Measurements from ENCODE around the gene DKC1. TPM values are rescaled to one million over a fixed set of nuclear protein-coding genes. Genes with fewer than 3 reads are reported as not detected.

The DKC1 gene
- 144 to 210 TPM (median 156 TPM) in 5 replicates for total RNA-seq (2022; extraction: Qiagen RNA extraction)

DNA sequence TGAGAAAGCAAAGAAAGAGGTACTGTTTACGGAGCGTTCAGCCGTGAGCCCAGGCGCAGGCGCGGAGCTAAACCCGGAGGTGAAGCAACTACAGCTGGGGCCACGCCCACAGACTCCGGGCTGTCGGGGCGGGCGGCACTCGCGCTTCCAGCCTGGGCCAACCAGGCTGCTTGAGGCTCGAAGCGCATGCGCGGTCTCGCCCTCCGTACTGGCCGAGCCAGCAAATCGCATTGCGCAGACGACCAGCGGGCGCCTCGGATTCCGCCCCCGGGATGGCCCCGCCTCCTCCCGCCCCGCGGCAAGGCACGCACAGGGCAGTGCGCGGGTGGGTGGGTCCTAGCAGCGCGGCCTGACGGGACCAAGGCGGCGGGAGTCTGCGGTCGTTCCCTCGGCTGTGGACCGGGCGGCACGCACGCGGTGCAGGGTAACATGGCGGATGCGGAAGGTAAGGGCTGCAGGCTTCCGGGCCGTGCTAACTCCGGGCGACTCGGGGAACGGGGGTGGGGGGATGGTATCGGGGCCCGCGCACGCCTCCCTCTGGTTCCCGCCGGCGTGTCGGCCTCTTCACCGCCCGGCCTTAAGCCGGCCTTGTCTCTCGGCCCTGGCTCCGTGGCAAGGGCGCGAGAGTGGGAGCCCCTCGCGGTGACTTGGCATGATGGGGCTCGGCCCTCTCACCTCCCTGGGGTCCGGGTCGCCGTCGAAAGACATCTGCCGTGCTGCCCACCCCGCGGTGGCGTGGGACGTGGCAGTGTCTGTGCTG, at the start of gene DKC1:
TSS of gene DKC1 (plus strand) at position 328 of the 760 bp plus-strand sequence. CDS start at position 430, 102 bp downstream.

DNA sequence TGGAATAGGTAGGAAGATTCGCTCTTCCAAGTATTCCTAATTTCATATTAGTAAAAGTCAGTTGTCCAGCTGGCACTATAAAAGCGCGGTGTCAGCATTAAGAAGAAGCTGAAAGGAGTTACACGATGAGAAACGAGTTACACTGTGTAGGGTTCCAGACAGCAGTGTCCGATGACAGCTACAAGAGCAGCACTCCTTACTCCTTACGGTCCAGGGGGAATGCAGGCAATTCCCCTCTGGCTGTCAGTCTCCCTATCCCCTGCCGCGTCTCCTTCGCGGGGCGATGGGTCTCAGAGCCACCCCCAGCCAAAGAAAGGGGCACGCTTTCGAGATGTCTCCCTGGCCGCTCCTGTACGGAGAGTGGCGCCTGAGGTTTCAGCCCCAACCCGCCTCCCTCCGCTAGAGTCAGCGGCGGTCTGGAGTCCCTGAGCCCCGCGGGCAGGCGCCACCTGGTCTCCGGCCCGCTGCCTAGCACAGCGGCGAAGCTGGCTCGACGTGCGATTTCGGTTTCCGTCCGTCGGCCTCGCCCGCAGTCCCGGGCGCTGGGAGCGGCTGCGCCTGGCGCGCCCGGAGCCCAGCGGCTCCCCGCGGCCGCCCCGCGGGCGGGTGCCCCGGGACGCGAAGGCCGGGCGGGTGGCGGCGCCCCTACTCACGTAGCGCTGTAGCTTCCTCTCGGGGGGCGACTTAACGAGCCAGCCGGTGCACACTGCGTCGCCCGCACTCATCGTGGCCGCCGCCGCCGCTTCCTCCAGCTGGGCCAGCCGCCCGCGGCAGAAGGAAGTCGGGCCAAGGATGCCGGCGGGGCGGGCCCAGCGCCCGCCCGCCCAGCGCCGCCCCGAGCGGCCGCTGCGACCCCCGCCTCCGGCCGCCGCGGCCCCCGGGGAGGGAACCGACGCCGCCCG, 12.1 kb upstream of the DKC1 start, which contains the start of gene GAB3:
TSS of gene GAB3 (minus strand) at position 777 of the 902 bp plus-strand sequence. CDS start at position 725, 52 bp downstream.

DNA sequence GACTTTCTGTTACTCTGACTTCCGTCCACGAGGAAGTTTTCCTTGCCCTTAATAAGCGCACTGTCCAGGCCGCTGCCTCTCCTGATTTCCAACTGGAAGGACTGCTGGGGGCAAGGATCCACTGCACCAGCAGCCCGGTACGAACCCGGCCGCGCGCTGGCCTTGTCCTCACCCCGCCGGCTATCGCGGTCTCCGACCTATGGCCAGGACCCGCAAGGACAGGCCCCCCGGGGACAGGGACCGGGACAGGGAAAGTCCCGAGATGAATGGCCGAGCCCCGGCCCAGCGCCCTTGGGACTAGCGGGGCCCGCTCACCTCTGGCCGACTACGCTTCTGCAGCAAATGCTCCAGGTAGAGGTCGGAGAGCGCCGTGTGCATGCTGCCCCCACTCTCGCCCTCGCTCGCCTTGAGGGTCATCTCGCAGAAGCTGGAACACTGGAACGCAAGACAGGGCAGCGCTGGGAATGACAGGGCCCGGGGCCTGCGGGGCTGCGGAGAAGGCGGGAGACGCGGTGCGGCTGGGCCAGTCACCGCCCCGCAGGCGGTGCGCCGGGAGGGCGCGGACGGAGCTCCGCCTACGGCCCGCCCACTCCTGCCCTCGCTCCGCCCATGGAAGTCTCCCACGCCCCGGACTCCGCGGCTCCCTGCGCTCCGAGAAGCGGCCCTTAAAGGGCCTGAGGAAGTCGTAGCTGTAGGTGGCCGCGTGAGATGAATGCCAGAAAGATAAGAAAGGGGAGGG, 42.5 kb downstream of the DKC1 start, which contains the start of gene MPP1:
TSS of gene MPP1 (minus strand) at position 529 of the 739 bp plus-strand sequence. CDS start at position 417, 112 bp downstream.

Other genes with a start within 250 kb of the DKC1 start
- gene FAM3A, start 246.6 kb upstream of the DKC1 start, total RNA-seq (2022; extraction: Qiagen RNA extraction): 38.0 to 44.6 TPM (median 42.6 TPM) in 5 replicates
- 1,336 to 1,631 TPM (median 1,436 TPM) in 5 replicates for gene G6PD, start 216.0 kb upstream of the DKC1 start, total RNA-seq (2022; extraction: Qiagen RNA extraction)
- gene IKBKG, start 215.2 kb upstream of the DKC1 start, total RNA-seq (2022; extraction: Qiagen RNA extraction): 35.9 to 44.7 TPM (median 40.9 TPM) in 5 replicates
- not detected in 5 replicates for gene CTAG1A, start 177.7 kb upstream of the DKC1 start, total RNA-seq (2022; extraction: Qiagen RNA extraction)
- gene CTAG1B, start 143.6 kb upstream of the DKC1 start, total RNA-seq (2022; extraction: Qiagen RNA extraction): not detected in 5 replicates
- gene CTAG2, start 109.3 kb upstream of the DKC1 start, total RNA-seq (2022; extraction: Qiagen RNA extraction): not detected in 5 replicates
- gene GAB3, start 11.8 kb upstream of the DKC1 start, total RNA-seq (2022; extraction: Qiagen RNA extraction): 0.45 to 0.93 TPM (median 0.82 TPM) in 5 replicates
- gene MPP1, start 42.6 kb downstream of the DKC1 start, total RNA-seq (2022; extraction: Qiagen RNA extraction): 16.0 to 18.7 TPM (median 17.0 TPM) in 5 replicates
- gene SMIM9, start 71.8 kb downstream of the DKC1 start, total RNA-seq (2022; extraction: Qiagen RNA extraction): not detected in 5 replicates
- gene F8A1, start 123.5 kb downstream of the DKC1 start, total RNA-seq (2022; extraction: Qiagen RNA extraction): 58.8 to 96.9 TPM (median 89.7 TPM) in 5 replicates